Activated T-cell treated with anti-CD3 and anti-CD28 coated beads, Interleukin-2, amount 50 U/mL, for 48 hours (primary cell): ENCODE data around the gene AADAC.
"Not testable (repeated sequence)": the region's sequence is repeated elsewhere in the genome, so short reads cannot be mapped to it uniquely, and the experiment has no call there.

ENCODE experiments used
- DNase-seq, 2 experiments: peaks; one replicate each; pipeline ENCODE4 v3.0.0-alpha.2; 2020

AADAC gene

GRCh38 chr3:151800431-151800830 is 13.5 kb upstream of the AADAC start:
- DNase-seq: no peak

- DNase-seq: no peak
These were observed 9.6 kb upstream of the AADAC start for GRCh38 chr3:151804267-151804666.

GRCh38 chr3:151806838-151807237 is 7.1 kb upstream of the AADAC start:
- DNase-seq: no peak

GRCh38 chr3:151808926-151809325 is 5.0 kb upstream of the AADAC start:
- DNase-seq: not testable (repeated sequence)

GRCh38 chr3:151811474-151811873 is 2.4 kb upstream of the AADAC start:
- no peak for DNase-seq

- DNase-seq: no peak
These were observed 672 bp downstream of the AADAC start for GRCh38 chr3:151814588-151814987.

GRCh38 chr3:151816091-151816604 is 2.2 kb downstream of the AADAC start:
- DNase-seq: no peak

GRCh38 chr3:151817473-151817872 is 3.6 kb downstream of the AADAC start:
- DNase-seq: no peak

GRCh38 chr3:151818361-151818760 is 4.4 kb downstream of the AADAC start:
- no peak for DNase-seq

- DNase-seq: no peak
These were observed 6.0 kb downstream of the AADAC start for GRCh38 chr3:151819910-151820309.

GRCh38 chr3:151827816-151828215 is 13.9 kb downstream of the AADAC start:
- DNase-seq: no peak

- no peak for DNase-seq
These were observed 22.0 kb downstream of the AADAC start for GRCh38 chr3:151835751-151836525.

- no peak for DNase-seq
These were observed 23.1 kb downstream of the AADAC start for GRCh38 chr3:151837057-151837456.

- DNase-seq: no peak
These were observed 24.8 kb downstream of the AADAC start for GRCh38 chr3:151838574-151839312.

- no peak for DNase-seq
These were observed 25.4 kb downstream of the AADAC start for GRCh38 chr3:151839313-151839631.

GRCh38 chr3:151841801-151842200 is 27.9 kb downstream of the AADAC start:
- no peak for DNase-seq

- no peak for DNase-seq
These were observed 29.4 kb downstream of the AADAC start for GRCh38 chr3:151843275-151843674.

GRCh38 chr3:151845306-151845905 is 31.5 kb downstream of the AADAC start:
- DNase-seq: no peak

GRCh38 chr3:151850065-151850464 is 36.1 kb downstream of the AADAC start:
- DNase-seq: not testable (repeated sequence)

GRCh38 chr3:151852074-151852811 is 38.3 kb downstream of the AADAC start:
- no peak for DNase-seq

GRCh38 chr3:151856118-151856517 is 42.2 kb downstream of the AADAC start:
- no peak for DNase-seq

- DNase-seq: no peak
These were observed 42.7 kb downstream of the AADAC start for GRCh38 chr3:151856641-151857040.

- no peak for DNase-seq
These were observed 45.3 kb downstream of the AADAC start for GRCh38 chr3:151859233-151859673.
